DMS153 treated with DMSO at 0.1 percent for 48 hours (cell line): ENCODE results near the gene SERINC5.
"Not testable (repeated sequence)": the region's sequence is repeated elsewhere in the genome, so short reads cannot be mapped to it uniquely, and the experiment has no call there.

ENCODE experiments used
- DNase-seq: peaks from one replicate; lab custom pipeline; 2025; ENCODE audit not compliant: unreplicated experiment; lab: John Stamatoyannopoulos, UW

Gene SERINC5

DNA sequence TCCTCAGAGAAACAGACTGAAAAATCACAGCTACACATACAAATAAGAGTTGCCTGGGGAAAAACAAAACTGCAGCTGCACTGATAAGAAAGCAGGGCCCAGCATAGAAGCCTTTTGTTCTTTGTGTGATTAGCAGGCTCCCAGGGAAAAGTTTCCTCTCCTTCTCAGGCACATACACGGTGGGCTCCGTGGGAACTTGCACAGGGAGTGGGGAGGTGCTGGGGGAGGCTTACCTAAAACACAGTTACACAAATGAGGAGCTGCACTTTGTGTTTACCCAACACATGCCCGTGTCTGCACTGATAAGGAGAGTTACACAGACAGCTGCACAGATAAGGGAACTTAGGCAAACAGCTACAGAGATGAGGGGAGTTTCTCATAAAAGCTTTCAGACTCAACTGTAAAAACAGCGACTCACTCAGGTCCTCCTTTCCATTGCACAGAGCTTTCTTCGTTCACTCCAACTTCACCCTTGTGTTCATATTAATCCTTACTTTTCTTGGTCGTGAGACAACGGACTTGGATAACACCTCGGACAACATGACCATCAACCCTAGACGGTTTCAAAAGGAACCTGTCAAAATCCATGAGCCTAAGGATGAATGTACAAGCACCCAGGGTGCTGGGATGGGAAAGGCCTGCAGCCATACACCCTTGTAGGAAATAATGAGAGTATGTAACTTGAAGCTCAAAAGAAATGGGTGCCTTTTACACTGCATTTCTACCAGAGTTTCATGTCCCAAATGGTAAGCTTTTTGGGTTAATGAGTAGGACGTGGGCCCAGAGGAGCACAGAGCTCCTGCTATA is 50.8 kb downstream of the SERINC5 start:
- DNase-seq = no peak

DNA sequence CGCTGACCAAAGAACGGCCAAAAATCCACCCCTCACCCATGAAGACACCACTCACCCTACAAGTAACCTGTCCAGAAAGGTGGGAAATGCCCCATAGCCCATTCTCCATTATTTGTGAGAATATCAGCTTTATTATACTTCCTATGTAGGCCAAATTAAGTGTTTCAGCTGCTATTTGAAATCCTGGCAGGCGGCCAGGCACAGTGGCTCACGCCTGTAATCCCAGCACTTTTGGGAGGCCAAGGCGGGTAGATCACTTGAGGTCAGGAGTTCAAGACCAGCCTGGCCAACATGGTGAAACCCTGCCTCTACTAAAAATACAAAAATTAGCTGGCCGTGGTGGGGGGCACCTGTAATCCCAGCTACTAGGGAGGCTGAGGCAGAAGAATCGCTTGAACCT is 54.1 kb downstream of the SERINC5 start:
- DNase-seq = not testable (repeated sequence)

DNA sequence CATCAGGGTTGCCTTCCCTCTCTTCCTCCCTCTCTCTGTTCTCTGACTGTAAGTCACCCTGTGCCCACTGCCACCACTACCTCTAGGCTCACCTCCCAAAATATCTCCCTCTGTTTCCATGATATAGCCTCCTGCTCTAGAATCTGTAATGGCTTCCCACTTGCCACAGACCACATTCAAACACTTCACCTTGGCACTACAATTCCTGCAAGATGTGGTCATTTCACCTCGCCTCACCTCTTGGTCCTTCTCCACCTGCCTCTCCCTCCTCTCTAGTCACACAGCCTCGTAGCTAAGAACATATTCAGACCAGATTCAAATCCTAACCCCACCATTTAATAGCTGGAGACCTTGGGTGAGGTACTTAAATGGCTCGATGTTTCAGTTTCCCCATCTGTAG is 56.9 kb downstream of the SERINC5 start:
- no peak for DNase-seq

DNA sequence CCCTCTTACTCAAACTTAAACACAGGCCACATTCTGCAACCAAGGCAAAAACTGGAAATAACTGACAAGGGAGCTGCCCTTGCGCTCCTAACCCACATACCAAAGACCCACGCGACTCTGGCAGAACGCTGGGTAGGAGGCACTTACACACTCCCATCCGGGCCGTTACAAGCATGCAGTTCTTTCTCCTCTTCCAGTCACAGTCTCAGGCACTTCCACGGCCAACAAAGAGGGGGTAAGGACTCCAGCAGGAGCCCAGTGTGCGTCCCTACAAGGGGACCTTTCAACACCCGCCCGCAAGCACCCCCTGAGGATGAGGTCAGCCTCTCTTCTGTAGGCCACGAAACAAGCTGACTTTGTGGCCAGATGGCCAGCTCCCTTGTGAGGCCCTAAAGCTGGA is 57.4 kb downstream of the SERINC5 start:
- no peak for DNase-seq

DNA sequence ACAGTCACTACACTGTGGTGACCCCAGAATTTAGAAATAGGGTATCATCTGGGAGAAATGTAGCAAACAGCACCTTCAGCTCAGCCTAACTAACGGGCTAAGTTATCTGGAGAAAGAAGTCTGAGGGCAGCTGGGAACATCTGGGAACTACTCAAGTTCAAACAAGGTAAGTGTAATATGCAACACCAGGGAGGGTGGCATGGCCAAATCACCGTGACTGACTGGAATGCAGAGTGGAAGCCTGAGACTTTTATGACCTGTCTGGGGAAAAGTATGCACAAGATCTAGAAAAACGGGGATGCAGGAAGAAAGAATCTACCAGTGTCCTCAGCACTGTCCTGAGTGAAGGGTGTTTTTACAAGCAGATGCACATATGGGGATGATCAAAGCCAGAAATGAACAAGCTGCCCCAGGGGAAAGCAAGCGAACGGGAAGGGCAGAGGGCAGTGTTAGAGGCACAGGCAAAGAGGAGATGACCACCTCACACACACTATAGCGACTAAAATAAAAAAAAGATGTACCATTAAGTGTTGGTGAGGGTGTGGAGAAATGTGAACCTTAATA is 59.9 kb downstream of the SERINC5 start:
- DNase-seq = no peak

DNA sequence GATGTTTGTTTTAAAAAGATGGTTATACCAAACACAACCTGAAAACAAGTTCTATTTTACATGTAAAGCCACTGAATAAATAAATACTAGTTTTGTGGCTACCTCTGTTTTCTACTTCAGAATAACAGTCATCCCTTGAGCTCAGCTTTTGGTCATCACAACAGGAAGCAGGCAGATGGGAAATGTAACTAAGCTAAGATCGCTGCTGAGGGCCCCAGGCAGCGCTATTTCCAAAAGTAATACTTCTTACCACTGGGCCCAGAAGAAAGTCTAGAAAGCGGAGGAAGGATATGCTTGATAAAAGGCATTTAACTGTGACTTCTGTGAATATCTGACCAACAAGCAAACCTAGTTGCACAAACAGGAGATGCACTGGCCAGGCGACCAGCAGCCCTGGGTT is 61.4 kb downstream of the SERINC5 start:
- no peak for DNase-seq

DNA sequence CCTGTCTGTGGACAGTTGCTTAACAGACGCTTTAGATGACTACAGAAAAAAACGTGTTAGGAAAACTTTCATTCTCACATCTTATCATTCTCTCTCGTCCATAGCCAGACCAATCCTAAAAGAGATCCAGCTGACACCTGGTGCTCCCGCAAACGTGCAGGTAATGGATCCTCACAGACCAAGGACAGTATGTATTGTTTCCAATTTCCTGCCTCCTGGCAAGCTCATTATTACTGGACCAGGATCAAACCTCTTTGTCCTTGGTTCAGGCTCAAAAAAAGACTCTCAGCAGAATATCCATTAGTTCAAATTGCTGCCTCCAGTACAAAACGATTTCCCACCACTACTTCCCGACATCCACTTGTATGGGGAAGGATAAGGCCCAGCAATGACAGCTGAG is 62.4 kb downstream of the SERINC5 start:
- no peak for DNase-seq

DNA sequence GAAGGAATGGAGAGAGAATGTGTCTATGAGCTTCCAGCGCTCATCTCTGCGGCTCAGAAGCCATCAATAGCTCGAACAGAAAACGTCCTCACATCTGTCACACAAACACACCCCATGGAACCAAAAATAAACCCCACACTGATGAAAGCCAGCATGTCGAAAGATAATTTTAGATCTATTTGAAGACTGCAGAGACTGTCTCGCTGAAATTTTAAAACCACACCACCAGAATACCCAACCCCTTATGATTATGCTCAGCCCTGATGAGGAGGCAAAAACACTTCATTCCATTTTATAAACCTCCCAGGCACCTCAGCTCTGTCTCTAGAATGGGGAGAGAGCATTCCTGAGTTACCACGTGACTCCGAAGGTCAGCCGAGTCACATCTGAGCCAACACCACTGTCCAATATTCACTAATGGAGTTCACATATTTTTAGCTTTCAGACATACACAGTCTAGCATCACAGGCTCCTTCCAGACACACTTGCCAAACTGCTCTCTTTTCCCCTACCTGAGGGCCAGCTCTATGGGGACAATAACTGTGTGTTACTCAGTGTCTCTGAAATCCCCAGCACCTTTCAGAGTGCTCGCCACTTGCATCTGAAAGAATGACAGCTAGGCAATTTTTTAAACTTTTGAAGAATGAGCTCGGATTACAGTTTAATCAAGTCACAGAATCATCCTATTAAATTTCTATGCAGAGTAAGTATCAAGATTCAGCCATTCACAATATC is 63.2 kb downstream of the SERINC5 start:
- DNase-seq = no peak

DNA sequence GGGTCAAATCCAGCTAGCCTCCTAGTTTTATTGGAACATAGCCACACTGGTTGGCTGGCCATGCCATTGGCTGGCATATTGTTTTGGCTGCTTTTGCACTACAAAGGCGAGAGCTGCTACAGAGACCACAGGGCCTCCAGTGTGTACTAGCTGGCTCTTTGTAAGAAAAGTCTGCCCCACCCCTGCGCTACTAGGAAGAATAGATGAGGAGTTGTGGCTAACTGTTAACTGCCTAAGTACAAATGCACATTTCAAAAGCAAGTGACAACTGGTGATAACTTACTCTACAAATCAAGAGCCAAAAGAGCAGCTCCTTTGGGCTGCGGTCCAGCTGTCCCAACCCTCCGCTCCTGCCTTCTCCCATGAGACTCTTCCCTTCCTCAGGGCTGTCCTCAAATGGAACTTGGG is 63.9 kb downstream of the SERINC5 start:
- no peak for DNase-seq

DNA sequence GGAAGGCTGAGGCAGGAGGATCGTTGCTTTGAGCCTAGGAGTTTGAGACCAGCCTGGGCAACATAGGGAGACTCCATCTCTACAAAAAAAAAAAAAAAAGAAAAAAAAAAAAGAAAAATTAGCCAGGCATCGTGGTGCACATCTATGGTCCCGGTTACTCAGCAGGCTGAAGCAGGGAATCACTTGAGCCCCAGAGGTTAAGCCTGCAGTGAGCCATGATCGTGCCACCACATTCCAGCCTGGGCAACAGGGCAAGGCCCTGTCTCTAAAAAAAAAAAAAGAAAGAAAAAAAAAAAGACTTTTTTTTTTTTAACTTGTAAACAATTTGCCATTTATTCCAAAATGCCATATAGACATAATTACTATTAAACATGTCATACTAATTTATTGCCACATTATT is 64.5 kb downstream of the SERINC5 start:
- DNase-seq = no peak

DNA sequence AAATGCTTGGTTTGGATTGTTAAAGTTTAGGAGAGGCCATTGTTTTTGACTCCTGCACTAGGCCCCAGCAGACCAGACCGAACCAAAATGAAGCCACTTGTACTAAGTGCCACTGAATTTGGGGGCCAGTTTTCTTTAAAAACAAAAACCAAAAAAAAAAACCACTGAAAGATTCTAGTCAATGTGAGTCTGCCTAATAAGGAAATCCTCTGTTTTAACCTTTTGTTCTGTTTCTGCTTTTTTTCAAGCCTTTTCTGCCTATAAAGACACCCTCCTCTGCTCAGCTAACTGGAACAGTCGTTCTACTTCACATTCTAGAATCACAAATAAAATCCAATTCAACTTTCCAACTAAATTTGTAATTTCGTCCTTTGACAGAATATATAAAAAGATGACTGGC is 64.9 kb downstream of the SERINC5 start:
- DNase-seq = no peak

DNA sequence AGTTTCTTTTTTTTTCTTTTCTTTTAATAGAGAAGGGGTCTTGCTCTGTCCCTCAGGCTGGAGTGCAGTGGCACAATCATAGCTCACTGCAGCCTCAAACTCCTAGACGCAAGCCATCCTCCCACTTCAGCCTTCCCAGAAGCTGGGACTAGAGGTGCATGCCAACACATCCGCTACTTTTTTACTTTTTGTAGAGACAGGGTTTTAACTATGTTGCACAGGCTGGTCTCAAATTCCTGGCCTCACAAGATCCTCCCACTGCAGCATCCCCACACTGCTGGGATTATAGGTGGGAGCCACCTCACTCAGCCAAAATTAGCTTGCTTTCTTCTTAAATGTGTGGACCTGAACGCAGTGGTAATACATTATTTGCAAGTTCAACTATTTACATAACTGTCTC is 66.1 kb downstream of the SERINC5 start:
- no peak for DNase-seq

DNA sequence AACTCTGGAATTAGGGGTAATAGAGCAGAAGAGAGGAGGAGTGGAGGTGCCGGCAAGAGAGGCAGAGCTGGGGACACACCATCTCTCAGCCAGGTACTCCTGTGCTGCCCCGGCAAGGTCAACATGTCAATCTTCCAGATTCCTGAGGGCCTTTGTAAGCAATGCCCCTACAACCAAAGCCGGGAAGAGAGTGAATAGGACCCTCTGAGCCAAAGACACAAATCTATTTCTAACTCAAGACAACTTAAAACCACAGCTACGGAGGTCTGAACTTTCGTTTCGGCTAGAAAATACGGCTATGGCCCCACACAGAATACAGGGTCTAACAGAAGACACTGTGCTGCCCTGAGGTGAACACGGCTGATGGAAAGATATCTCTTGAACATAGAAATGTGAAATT is 66.6 kb downstream of the SERINC5 start:
- DNase-seq = no peak

DNA sequence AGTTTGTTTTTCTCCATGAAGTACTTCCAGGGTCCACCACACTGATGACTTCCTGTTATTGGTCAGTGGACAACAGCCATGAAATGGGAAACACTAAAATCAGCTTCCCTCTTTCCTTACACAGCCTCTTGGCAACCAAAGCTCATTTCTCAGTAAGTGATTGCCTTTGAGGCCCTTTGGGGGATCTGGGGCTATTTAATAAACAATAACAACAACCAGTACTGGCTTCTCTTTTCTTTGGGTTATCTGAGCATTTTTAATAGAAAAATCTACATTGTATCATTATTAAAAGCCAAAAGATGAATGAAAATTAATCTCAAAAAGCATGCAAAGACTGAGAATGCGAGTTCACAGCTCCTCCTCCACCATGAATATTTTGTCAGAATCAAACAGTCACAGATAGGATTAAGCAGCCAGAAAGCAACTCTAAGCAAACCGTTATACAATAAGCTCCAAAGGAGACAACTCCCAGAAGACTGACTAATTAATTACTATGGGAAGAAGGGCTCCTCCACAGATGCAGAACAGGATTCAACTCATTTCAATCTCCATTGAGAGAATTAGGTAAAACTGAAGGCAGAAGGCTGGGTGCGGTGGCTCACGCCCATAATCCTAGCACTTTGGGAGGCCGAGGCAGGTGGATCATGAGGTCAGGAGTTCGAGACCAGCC is 68.3 kb downstream of the SERINC5 start:
- DNase-seq = no peak

DNA sequence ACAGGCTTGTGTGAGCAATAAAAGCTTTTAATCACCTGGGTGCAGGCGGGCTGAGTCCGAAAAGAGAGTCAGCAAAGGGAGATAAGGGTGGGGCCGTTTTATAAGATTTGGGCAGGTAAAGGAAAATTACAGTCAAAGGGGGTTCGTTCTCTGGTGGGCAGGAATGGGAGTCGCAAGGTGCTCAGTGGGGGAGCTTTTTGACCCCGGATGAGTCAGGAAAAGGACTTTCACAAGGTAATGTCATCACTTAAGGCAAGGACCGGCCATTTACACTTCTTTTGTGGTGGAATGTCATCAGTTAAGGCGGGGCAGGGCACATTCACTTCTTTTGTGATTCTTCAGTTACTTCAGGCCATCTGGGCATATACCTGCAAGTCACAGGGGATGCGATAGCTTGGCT is 70.3 kb downstream of the SERINC5 start:
- not testable (repeated sequence) for DNase-seq

DNA sequence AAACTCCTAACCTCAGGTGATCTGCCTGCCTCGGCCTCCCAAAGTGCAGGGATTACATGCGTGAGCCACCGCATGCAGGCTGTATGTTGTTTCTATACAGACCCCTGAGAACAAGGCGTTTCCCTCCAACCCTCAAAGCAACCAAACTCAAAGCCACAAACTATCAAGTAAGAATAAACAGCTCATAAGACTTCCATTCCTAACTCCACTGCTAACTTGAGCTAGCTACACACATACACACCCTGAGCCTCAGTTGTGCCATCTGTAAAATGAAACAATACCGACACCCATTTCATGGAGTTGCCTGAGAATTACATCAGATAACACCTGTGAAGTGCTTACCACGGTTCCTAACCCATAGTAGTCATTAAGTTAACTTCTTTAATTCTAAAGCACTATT is 70.8 kb downstream of the SERINC5 start:
- no peak for DNase-seq

DNA sequence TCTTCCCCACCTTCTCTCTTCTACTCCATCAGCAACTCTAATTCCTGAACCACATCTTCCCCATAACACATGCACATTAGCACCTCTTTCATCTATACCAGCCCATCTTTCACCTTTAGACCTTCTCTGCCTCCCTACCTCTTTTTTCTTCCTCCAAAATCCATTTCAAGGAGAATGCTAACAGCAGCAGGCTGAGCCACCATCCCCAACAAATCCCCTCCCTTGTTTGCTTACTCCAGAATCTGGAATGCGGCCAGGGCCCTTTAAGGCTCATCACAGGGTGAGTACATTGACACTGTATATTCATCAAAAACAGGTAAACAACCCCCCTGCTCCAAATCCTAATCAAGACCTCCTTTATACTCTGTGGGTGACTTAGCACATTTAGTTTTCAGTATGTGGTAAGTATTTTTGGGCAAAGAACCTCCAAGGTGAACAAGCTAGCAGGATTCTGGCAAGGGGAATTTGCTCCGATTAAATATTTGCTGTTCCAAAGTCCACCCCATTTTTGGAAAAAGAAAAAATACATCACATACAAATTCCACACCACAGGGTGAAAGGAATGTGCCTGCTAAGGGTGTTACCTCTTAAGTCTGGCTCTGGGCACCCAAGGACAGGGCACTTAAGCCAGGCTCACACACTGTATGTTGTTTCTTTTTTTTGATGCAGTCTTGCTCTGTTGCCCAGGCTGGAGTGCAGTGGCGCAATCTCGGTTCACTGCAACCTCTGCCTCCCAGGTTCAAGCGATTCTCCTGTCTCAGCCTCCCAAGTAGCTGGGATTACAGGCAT is 71.4 kb downstream of the SERINC5 start:
- peak; percentile 15 for DNase-seq

DNA sequence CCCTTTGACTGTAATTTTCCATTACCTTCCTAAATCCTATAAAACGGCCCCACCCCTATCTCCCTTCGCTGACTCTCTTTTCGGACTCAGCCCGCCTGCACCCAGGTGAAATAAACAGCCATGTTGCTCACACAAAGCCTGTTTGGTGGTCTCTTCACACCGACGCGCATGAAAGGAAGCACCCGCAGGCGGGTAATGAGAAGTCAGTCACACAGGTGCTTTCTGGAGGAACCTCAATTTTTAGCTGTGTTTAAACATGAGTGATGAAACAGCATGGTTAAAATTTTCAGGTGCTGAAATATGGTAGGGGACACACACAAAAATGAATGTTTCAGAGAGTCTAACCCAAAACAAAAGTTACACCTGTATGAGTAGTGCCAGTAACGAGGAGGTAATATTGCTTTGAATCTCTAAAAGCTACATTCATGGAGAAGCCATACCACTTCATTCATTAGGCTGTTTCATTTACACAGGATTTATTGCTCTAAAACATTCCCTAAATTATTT is 72.1 kb downstream of the SERINC5 start:
- not testable (repeated sequence) for DNase-seq

DNA sequence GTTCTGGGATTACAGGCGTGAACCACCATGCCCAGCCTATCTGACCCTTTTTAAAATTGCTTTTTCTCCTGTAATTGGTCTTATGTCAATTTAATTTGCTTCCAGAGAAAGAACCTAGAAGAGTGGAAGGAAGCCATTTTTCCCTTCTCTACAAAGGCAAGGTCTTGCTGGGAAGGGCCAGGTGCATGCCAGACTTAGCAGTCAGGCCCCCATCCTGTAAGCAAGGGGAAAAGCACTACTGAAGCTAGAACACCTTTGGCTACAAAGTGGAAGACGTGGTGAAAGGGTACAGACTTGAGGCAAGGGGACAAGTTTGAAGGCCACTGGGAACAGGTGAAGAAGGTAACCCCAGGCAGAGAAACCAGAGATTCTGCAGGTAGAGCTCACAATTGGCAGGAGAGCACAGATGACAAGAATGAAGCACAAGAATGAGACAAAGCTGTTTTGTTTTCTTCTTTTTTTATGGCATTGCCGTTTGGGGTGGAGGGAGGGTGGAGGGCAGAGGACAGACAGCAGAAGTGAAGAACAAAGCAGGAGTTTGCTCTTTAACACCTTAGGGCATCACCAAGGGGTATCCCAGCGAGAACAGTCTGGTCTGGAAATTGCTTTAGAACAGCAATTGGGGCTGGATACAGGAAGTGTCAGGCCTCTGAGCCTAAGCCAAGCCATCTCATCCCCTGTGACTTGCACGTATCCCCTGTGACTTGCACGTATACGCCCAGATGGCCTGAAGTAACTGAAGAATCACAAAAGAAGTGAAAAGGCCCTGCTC is 72.9 kb downstream of the SERINC5 start:
- no peak for DNase-seq

DNA sequence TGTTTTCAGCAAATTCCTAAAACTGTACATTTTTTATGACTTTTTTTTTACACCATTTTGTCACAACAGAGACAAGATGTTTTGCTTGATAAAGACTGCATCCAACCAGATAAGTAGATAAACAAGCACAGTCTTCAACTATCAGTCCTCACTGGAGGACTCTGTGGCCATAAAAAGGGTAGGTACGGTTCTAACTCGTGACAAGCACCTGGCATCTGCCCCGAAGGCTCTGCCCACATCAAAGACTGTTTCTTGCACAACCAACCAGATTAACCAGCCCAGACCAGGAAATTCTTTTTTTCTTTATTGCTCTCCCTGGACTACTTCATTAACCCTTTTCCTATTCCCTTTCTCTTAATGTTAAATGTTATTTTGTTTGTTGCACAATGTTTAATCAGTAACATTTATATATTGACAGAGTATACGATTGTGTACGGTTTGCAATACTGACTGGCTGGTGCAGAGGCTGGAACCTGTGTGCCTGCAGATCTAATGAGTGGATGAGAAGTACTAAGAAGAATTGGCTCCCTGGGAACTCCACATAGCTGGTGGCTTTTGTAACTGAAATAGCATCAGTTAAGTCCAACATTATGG is 74.1 kb downstream of the SERINC5 start:
- DNase-seq = peak; percentile 32
